Left lung (tissue), 10 donors: ENCODE data around the gene FBXL7. TPM values are rescaled to one million over a fixed set of nuclear protein-coding genes. Genes with fewer than 3 reads are reported as not detected.

Experiments
- ATAC-seq: fragments of 200-7000 bp; cut with Tn5 transposase; one replicate; pipeline ENCODE4 v1.9.1; 2020; ENCODE audit warnings: moderate library complexity
- DNase-seq, 4 donors: peaks; one replicate each; pipeline ENCODE4 v3.0.0-alpha.2; 2013 to 2020
- H3K27ac ChIP-seq, 2 donors: fragments of 200-600 bp; sonication (generic) in 1 of 2; one replicate each; pipeline versions ENCODE4 v1.5.0 to v1.8.0; 2020 to 2021
- H3K27me3 ChIP-seq, 2 donors: fragments of 200-600 bp; sonication (generic) in 1 of 2; one replicate each; pipeline versions ENCODE4 v1.5.0 to v1.8.0; 2020 to 2021
- H3K36me3 ChIP-seq, 2 donors: fragments of 200-600 bp; sonication (generic) in 1 of 2; one replicate each; pipeline versions ENCODE4 v1.5.0 to v1.8.0; 2020 to 2021
- H3K4me1 ChIP-seq, 2 donors: fragments of 200-600 bp; one replicate each; pipeline ENCODE4 v1.8.0; 2021
- H3K4me3 ChIP-seq, 2 donors: fragments of 200-600 bp; sonication (generic) in 1 of 2; one replicate each; pipeline versions ENCODE4 v1.5.0 to v1.8.0; 2020 to 2021; ENCODE audit warnings: mild to moderate bottlenecking in 1 of 2
- H3K9me3 ChIP-seq, 2 donors: fragments of 200-600 bp; sonication (generic) in 1 of 2; one replicate each; pipeline versions ENCODE4 v1.5.0 to v1.8.0; 2020 to 2021
- CTCF ChIP-seq, 2 donors: fragments of 200-600 bp; sonication (generic) in 1 of 2; IDR thresholded peaks; one replicate each; pipeline versions ENCODE4 v1.5.0 to v1.8.0; 2021; ENCODE audit warnings: antibody characterized with exemption in 2 of 2
- intact Hi-C, 2 donors: fragments of 100-400 bp; cut with DNase I; formaldehyde crosslinking; loops; one replicate each; pipeline versions ENCODE4 v1.11.2 to v1.14.2; 2022
- polyA plus RNA-seq, 6 donors: library from polyadenylated mRNA; unstranded; fragments of 120-200 nt; gene quantifications; one replicate each; pipeline ENCODE4 v1.2.1, GENCODE V29; 2013; ENCODE audit not compliant: insufficient read length in 6 of 6
- total RNA-seq, 2 donors: library from RNA; stranded (reverse); fragmentation: NEBNext Ultra II Directional; extraction: Animal tissue kit (Norgen Biotek cat#: 25700); gene quantifications; one replicate each; pipeline ENCODE4 v1.2.1, GENCODE V29; 2021
- donor health status: DM: no; HTN: yes; CAD: no.
- donor health status: DM: no; HTN: no; CAD: no.

The FBXL7 gene
- total and polyA plus RNA-seq, 8 donors, result 12.0 to 32.4 (median 28.1) TPM

- H3K27ac ChIP-seq, result no peak overlapping the region
- H3K27me3 ChIP-seq, result no peaks in the 10 kb centered on the region
- no peaks in the 10 kb centered on the region for H3K4me1 ChIP-seq
- ATAC-seq, result no peak
- H3K36me3 ChIP-seq, result no peaks in the 10 kb centered on the region
- no peak for TF ChIP-seq CTCF (IDR thresholded peaks at IDR 0.05)
- no peak for DNase-seq
- no peak overlapping the region for H3K4me3 ChIP-seq
- no peaks in the 10 kb centered on the region for H3K9me3 ChIP-seq
- intact Hi-C loops, result no loop called here
Measured at GRCh38 chr5:15682122-15682521, 182.1 kb downstream of the FBXL7 start.

DNA sequence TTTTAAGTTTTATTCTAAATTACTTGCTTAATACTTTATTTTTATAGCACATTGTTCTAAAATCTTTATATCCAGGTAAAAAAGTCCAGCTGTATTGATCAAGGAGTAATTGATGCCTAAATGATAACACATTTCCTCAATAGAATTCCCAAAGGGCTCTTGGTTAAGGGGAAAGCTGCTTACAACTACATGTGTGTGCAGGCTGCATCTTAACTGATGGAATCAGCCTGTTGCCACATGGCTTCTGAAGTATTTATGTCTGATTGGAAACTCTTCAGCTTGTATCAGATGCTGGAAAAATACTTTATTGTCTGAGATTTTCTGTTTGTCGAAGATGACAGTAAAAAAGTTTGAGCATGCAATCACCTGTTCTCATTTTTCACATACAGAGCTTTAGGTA, 182.6 kb downstream of the FBXL7 start:
- Histone ChIP-seq H3K4me3 (no peak overlapping the region), H3K4me1 (no peaks in the 10 kb centered on the region), H3K9me3 (no peaks in the 10 kb centered on the region), H3K36me3 (no peaks in the 10 kb centered on the region), H3K27ac (no peak overlapping the region), H3K27me3 (no peaks in the 10 kb centered on the region)
- intact Hi-C loops, result no loop called here
- ATAC-seq (no peak), DNase-seq (no peak)
- no peak for TF ChIP-seq CTCF (IDR thresholded peaks at IDR 0.05)

DNA sequence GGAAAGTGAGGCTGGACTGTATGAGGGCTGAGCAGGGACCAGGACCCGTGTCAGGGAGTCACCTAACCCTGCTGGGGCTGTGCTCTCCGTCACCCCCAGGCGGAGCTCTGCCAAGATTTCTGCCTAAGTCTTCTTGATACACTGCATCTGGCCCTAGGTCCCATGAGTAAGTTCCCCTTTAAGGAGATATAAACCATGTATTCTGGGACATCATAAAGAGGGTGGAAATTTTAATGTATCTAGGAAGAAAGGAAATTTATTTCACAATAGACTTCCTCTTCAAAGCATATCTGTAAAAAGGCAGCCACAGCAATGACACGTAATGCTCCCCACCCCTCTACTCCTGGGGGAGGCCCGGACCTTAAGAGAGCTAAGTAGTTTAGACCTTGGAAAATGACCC, 183.4 kb downstream of the FBXL7 start:
- Histone ChIP-seq H3K27ac (no peak overlapping the region), H3K36me3 (no peaks in the 10 kb centered on the region), H3K4me1 (no peaks in the 10 kb centered on the region), H3K4me3 (no peak overlapping the region), H3K27me3 (no peaks in the 10 kb centered on the region), H3K9me3 (no peaks in the 10 kb centered on the region)
- DNase-seq (peak in 1 of 4 donors; percentile 25), ATAC-seq (peak; percentile 19)
- TF ChIP-seq CTCF (IDR thresholded peaks at IDR 0.05), result no peak
- intact Hi-C loops, result no loop called here

- no peak for TF ChIP-seq CTCF (IDR thresholded peaks at IDR 0.05)
- intact Hi-C loops, result no loop called here
- Histone ChIP-seq H3K9me3 (no peaks in the 10 kb centered on the region), H3K4me3 (no peak overlapping the region), H3K27ac (no peak overlapping the region), H3K36me3 (no peaks in the 10 kb centered on the region), H3K27me3 (no peaks in the 10 kb centered on the region), H3K4me1 (no peaks in the 10 kb centered on the region)
- DNase-seq, result no peak
- ATAC-seq, result no peak
Measured at GRCh38 chr5:15687401-15687800, 187.4 kb downstream of the FBXL7 start.

GRCh38 chr5:15689836-15690235, 189.9 kb downstream of the FBXL7 start:
- TF ChIP-seq CTCF (IDR thresholded peaks at IDR 0.05), result no peak

More at GRCh38 chr5:15689836-15690235, 189.9 kb downstream of the FBXL7 start:
- no peak for ATAC-seq
- no peaks in the 10 kb centered on the region for H3K9me3 ChIP-seq
- H3K4me3 ChIP-seq, result no peak overlapping the region
- H3K27me3 ChIP-seq, result no peaks in the 10 kb centered on the region
- no peak overlapping the region for H3K27ac ChIP-seq
- H3K36me3 ChIP-seq, result no peaks in the 10 kb centered on the region
- peaks cover 1 to 6% of the 10 kb centered on the region in 2 donors for H3K4me1 ChIP-seq
- intact Hi-C loops, result no loop called here
- no peak for DNase-seq
